MM.1S (cell line): ENCODE results near the gene GPR176.

ENCODE experiments used
- DNase-seq: peaks from one replicate; pipeline ENCODE4 v3.0.0-alpha.2; 2015
- H2AFZ ChIP-seq: fragments of 300-600 bp; sonication (generic); 2 replicates; pipeline ENCODE4 v1.6.0; 2016; ENCODE audit warnings: antibody characterized with exemption, low read length
- H3F3A ChIP-seq: fragments of 300-600 bp; sonication (generic); 2 replicates; pipeline ENCODE4 v1.6.1; 2016; ENCODE audit warnings: mild to moderate bottlenecking, antibody characterized with exemption, low read length, moderate library complexity, mixed read lengths; ENCODE audit not compliant: insufficient read depth
- H3K27ac ChIP-seq: fragments of 300-600 bp; sonication (generic); 2 replicates; pipeline ENCODE4 v1.5.1; 2016; ENCODE audit warnings: mild to moderate bottlenecking, low read length
- H3K27me3 ChIP-seq: fragments of 300-600 bp; sonication (generic); replicated peaks from 2 replicates; pipeline ENCODE4 v1.6.0; 2016; ENCODE audit warnings: low read length; ENCODE audit not compliant: insufficient read depth
- H3K36me3 ChIP-seq: fragments of 300-600 bp; sonication (generic); replicated peaks from 2 replicates; pipeline ENCODE4 v1.6.1; 2016; ENCODE audit warnings: mild to moderate bottlenecking, low read length, mixed read lengths; ENCODE audit not compliant: insufficient read depth
- H3K4me1 ChIP-seq: fragments of 300-600 bp; sonication (generic); 2 replicates; pipeline ENCODE4 v1.6.1; 2016; ENCODE audit warnings: low read length, mixed read lengths
- H3K4me2 ChIP-seq: fragments of 300-600 bp; sonication (generic); 2 replicates; pipeline ENCODE4 v1.6.0; 2016; ENCODE audit warnings: low read depth, low read length
- H3K4me3 ChIP-seq: fragments of 300-600 bp; sonication (generic); 2 replicates; pipeline ENCODE4 v1.5.1; 2016; ENCODE audit warnings: low read length, mixed read lengths
- H3K79me2 ChIP-seq: fragments of 300-600 bp; sonication (generic); 2 replicates; pipeline ENCODE4 v1.6.1; 2016; ENCODE audit warnings: mixed run types, low read length, mixed read lengths
- H3K9ac ChIP-seq: fragments of 300-600 bp; sonication (generic); 2 replicates; pipeline ENCODE4 v1.6.1; 2016; ENCODE audit warnings: low read length, mixed read lengths
- H3K9me2 ChIP-seq: fragments of 300-600 bp; sonication (generic); replicated peaks from 2 replicates; pipeline ENCODE4 v1.6.1; 2016; ENCODE audit warnings: mild to moderate bottlenecking, low read length, mixed read lengths; ENCODE audit not compliant: insufficient read depth
- H3K9me3 ChIP-seq: fragments of 300-600 bp; sonication (generic); replicated peaks from 2 replicates; pipeline ENCODE4 v1.6.1; 2016; ENCODE audit warnings: mild to moderate bottlenecking, low read length, mixed read lengths; ENCODE audit not compliant: insufficient read depth
- H4K20me1 ChIP-seq: fragments of 300-600 bp; sonication (generic); 2 replicates; pipeline ENCODE4 v1.6.1; 2016; ENCODE audit warnings: mild to moderate bottlenecking, low read length, moderate library complexity, mixed read lengths; ENCODE audit not compliant: insufficient read depth
- EZH2 ChIP-seq: fragments of 300-600 bp; sonication (generic); optimal IDR thresholded peaks from 2 replicates; pipeline ENCODE3; 2017; ENCODE audit warnings: low read depth, mild to moderate bottlenecking, antibody characterized with exemption, low read length, mixed read lengths
- EZH2phosphoT487 ChIP-seq: fragments of 300-600 bp; sonication (generic); IDR thresholded peaks from 2 replicates; pipeline ENCODE4 v1.6.1; 2018; ENCODE audit warnings: antibody characterized with exemption, low read length
- TF ChIP-seq, protein P1 (sequence below): fragments of 300-600 bp; sonication (generic); IDR thresholded peaks from 2 replicates; pipeline ENCODE4 v1.5.1; 2016; ENCODE audit warnings: antibody characterized with exemption, low read length, mixed read lengths

The GPR176 gene

DNA sequence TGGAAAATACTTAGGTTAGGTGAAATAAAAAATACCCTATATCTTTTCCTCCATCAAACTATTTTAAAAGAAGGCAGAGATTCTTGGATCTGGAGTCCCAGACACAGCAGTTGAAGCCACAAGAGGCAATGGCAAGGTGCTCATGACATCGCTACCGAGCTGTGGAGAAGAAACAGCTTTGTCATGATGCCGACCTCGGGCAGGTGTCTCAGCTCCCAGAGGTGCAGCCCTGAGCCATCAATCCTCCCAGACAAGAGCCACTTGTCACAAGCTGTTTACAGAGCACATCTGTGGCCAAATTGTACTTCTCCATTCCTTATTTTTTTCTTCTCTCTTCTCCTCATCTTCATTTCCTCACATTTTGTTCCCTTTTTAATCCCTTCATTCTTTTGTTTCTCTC is 50.8 kb downstream of the GPR176 start:
- peak; percentile 18 for DNase-seq
- no peak overlapping the region for H3K9ac ChIP-seq

DNA sequence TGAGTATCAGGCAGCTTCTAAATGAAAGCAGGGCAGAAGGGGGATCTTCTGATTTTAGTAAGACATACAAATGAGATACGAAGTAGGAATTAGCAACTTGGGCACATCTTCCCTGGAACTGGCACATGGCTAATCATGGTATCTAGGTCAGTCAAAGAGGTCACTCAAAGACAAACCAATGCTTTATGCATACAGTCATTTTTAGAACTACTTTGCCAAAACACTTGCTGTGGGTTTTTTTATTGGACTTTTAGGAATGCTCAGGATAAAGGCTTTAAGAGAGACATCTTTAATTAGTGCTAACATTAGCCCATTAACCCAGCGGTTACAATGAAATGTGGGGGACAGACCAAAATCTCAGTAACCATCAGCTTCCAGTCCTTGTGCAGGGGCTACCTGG is 51.7 kb downstream of the GPR176 start:
- no peak overlapping the region for H3K27ac ChIP-seq
- H3F3A ChIP-seq: no peaks in the 10 kb centered on the region
- no peaks in the 10 kb centered on the region for H3K79me2 ChIP-seq
- no peaks in the 10 kb centered on the region for H3K9me2 ChIP-seq
- no peaks in the 10 kb centered on the region for H4K20me1 ChIP-seq
- no peaks in the 10 kb centered on the region for H3K36me3 ChIP-seq
- DNase-seq: no peak
- no peak overlapping the region for H3K9ac ChIP-seq
- no peaks in the 10 kb centered on the region for H3K27me3 ChIP-seq
- no peak overlapping the region for H3K4me3 ChIP-seq
- H3K4me2 ChIP-seq: no peak overlapping the region
- H3K4me1 ChIP-seq: no peaks in the 10 kb centered on the region
- no peak overlapping the region for H2AFZ ChIP-seq
- no peaks in the 10 kb centered on the region for H3K9me3 ChIP-seq
- TF ChIP-seq EZH2: no peak
- TF ChIP-seq, protein P1, sequence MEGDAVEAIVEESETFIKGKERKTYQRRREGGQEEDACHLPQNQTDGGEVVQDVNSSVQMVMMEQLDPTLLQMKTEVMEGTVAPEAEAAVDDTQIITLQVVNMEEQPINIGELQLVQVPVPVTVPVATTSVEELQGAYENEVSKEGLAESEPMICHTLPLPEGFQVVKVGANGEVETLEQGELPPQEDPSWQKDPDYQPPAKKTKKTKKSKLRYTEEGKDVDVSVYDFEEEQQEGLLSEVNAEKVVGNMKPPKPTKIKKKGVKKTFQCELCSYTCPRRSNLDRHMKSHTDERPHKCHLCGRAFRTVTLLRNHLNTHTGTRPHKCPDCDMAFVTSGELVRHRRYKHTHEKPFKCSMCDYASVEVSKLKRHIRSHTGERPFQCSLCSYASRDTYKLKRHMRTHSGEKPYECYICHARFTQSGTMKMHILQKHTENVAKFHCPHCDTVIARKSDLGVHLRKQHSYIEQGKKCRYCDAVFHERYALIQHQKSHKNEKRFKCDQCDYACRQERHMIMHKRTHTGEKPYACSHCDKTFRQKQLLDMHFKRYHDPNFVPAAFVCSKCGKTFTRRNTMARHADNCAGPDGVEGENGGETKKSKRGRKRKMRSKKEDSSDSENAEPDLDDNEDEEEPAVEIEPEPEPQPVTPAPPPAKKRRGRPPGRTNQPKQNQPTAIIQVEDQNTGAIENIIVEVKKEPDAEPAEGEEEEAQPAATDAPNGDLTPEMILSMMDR: no peak
- no peak for TF ChIP-seq EZH2phosphoT487

More for the DNA sequence above, 50.8 kb downstream of the GPR176 start:
- no peaks in the 10 kb centered on the region for H3K36me3 ChIP-seq
- no peak overlapping the region for H3K27ac ChIP-seq
- no peaks in the 10 kb centered on the region for H3K4me1 ChIP-seq
- H4K20me1 ChIP-seq: no peaks in the 10 kb centered on the region
- TF ChIP-seq EZH2phosphoT487 (no peak), EZH2 (no peak)
- TF ChIP-seq, protein P1: no peak
- H3K9me3 ChIP-seq: no peaks in the 10 kb centered on the region
- no peak overlapping the region for H3K4me3 ChIP-seq
- no peak overlapping the region for H2AFZ ChIP-seq
- no peaks in the 10 kb centered on the region for H3K9me2 ChIP-seq
- H3K27me3 ChIP-seq: no peaks in the 10 kb centered on the region
- no peaks in the 10 kb centered on the region for H3K79me2 ChIP-seq
- H3F3A ChIP-seq: no peaks in the 10 kb centered on the region
- no peak overlapping the region for H3K4me2 ChIP-seq

DNA sequence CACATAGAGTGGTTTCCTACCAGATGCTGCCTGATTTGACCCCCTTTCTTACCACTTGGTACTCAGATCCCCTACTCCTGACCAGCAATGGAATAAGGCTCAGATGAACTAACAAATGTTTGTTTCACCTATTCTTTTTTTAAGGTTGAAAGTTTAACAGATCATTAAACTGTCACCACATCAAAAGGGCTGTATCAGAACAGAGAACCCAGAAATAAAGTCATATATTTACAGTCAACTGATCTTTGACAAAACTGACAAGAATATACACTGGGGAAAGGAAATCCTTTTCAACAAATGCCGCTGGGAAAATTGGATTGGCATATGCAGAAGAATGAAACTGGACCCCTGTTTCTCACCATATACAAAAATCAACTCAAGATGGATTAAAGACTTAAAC is 56.0 kb downstream of the GPR176 start:
- 0 out of 2 replicates have a peak, but pooled peaks cover 10% of the 10 kb centered on the region for H3K4me1 ChIP-seq
- no peaks in the 10 kb centered on the region for H3K27me3 ChIP-seq
- no peak overlapping the region for H3K27ac ChIP-seq
- TF ChIP-seq, protein P1: no peak
- TF ChIP-seq EZH2phosphoT487: no peak
- TF ChIP-seq EZH2: no peak
- no peaks in the 10 kb centered on the region for H4K20me1 ChIP-seq
- no peaks in the 10 kb centered on the region for H3K79me2 ChIP-seq
- no peaks in the 10 kb centered on the region for H3K36me3 ChIP-seq
- H3K9me2 ChIP-seq: no peaks in the 10 kb centered on the region
- H3K4me3 ChIP-seq: no peak overlapping the region
- H3K4me2 ChIP-seq: no peak overlapping the region
- H2AFZ ChIP-seq: no peak overlapping the region
- DNase-seq: no peak
- H3K9me3 ChIP-seq: no peaks in the 10 kb centered on the region
- H3K9ac ChIP-seq: no peak overlapping the region
- H3F3A ChIP-seq: no peaks in the 10 kb centered on the region
